Right hindlimb (tissue), 1 donor: ENCODE results near the gene TMTC1.

Experiments used
- DNase-seq: peaks from one replicate; pipeline ENCODE4 v3.0.0-alpha.2; 2018

Gene TMTC1

GRCh38 chr12:29610473-29611170, 173.1 kb downstream of the TMTC1 start:
- DNase-seq = peak; percentile 42

GRCh38 chr12:29609431-29610215, 174.1 kb downstream of the TMTC1 start:
- DNase-seq = no peak

DNA sequence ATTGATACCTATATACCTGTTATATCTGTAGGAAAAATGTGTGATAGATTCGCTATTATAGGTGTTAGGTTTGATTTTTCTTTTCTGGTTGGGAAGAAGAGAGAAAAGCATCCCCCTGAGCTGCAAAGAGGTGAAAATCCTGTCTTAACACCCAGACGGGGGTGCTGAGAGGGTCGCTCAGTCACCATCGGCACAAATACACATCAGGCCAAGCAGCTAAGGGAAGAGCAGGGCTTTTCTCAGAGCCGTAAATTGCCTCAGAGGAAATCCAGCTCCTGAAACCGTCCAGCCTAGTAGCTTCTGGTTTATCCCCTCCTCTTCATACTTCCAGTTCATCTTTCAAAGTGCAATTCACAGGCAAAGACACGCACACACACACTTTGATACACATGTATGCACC, 175.2 kb downstream of the TMTC1 start:
- DNase-seq = no peak

DNA sequence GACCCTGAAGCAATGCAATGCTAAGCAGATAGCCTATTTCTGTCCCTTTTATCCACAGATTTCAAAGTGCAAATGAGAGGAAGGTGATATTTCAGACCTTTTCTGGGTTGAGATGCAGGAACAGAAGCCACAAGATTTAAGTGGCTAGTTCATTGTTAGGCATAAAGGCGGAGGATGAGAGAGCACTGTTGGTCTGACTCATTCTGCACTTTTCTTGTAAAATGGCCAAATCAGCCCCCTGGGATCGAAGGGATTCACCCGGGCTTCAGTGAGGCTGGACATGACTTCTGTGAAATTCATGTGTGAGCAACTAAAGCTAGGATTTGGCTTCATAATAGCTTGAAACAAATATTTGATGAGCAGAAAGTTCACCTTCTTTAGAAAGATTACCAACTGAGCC, 184.4 kb downstream of the TMTC1 start:
- no peak for DNase-seq

GRCh38 chr12:29595071-29595755, 188.5 kb downstream of the TMTC1 start:
- no peak for DNase-seq

- DNase-seq = no peak
Measured at GRCh38 chr12:29593001-29593400, 190.7 kb downstream of the TMTC1 start.

- DNase-seq = peak; percentile 57
Measured at GRCh38 chr12:29591140-29592020, 192.4 kb downstream of the TMTC1 start.

GRCh38 chr12:29589851-29590250, 193.9 kb downstream of the TMTC1 start:
- no peak for DNase-seq

DNA sequence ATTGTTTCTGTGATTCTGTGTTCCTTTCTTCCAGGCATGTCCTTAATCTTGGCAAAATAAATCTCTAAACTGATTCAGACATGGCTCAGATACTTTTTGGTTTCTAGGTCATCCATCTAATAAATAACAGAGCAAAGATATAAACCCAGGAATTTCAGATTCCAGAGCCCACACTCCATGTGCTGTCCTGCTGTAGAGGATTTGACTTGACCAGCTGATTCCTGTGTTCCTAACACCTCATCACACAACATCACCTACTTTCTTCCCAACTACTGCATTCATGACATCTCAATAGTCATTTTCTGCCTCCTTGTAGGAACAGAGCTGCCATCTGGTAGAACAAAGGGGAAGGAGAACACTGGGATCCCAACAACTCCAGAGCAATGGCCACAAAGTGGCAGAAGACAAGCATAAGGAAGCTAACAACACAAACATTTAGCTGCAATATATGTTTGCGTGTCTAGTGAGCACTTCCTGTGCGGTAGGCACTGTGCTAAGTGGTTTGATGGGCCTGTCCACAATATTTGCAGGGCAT, 194.4 kb downstream of the TMTC1 start:
- DNase-seq = no peak

DNA sequence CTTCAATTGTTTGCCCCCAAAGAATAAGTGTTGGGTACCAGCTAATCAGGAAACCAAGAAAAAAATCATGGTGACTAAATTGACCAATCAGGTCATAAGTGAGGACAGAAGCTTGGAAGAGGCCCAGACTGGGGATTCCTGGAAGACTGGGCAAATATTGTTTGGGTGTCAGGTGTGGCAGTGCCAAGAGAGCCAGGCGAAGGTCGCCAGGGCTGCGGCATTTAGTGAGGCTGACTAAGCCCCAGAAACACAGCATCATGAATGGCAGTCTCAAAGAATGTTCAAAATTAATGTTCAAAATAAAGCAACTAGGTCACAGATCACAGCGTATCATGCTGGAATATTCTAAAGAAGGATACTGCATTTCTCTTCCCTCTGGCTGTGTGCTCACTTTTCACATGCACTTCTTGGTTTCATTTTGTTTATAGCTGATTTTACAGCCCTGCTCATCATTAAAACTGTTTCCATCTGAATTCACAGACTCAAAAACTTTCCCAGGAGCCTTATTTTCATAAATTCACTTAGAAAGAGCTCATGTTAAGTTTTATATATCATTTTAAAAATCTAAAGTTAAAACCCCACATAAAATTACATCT, 201.0 kb downstream of the TMTC1 start:
- DNase-seq = no peak

DNA sequence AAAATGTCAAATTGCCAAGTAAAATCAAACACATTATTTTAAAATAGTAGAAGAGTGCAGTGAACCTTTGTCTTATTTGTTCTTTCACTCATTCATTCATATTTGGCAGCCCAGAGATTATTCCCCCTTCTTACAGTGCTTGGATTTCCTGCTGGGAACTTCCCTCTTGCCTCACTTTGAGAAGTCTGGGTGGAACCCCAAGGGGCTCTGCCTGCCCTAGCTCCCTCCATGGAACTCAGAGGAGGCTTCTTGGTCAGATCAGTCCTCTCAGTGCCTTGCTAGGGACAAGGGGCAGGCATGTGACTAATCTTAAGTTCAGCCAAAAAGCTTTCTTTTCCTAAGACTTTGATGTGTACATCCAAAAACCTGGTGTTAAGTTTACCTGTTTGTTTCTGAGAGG, 201.6 kb downstream of the TMTC1 start:
- no peak for DNase-seq

DNA sequence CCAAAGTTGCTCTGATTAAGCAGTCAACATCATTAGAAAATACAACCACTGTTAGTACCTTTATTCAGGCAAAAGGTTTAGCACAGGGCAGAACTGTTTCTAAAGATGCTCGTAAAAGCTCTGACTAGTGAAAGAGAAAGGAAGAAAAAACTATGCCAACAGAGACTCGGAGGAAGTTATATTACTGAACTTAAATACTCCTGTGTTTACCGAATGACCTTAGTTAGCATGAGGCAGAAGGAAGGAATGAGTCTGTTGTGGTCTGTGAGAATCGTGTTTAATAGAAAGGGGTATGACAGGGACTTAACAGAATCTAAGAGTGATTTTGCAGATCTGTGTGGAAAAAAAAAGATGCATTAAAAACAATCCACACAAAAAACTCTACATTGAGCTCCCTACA, 202.1 kb downstream of the TMTC1 start:
- DNase-seq = no peak

GRCh38 chr12:29580971-29581370, 202.8 kb downstream of the TMTC1 start:
- no peak for DNase-seq

GRCh38 chr12:29578731-29579130, 205.0 kb downstream of the TMTC1 start:
- no peak for DNase-seq

- no peak for DNase-seq
Measured at GRCh38 chr12:29578070-29578469, 205.7 kb downstream of the TMTC1 start.

DNA sequence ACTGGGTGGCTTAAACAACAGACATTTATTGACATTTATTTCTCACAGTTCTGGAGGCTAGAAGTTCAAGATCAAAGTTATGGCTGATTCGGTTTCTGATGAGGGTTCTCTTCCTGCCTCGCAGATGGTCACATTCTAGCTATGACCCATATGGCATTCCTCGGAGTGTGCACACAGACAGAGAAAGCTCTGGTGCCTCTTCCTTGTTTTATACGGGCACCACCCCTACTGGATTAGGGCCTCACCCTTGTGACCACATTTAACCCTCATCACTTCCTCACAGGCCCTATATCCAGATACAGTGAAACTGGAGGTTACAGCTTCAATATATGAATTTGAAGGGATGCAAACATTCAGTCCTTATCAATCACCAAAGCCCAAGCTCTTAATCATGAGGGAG, 209.2 kb downstream of the TMTC1 start:
- DNase-seq = no peak

DNA sequence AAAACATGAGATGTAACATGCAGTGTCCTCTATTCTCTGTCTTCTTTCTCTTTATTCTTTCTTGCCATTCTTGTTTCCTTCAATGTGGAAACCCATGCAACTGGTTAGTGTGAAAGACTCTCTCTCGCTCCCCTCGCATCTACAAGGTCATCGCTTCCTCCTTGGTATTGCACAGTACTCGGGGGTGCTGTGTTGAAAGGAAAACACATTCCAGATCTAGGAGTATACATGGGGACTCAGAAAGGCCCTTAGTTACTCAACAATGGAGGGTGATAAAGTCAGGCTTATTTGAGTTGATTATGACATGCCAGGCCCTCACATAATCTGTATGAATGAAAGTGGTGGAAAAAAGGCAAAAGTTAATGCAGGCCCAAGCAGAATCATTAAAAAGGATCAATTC, 210.8 kb downstream of the TMTC1 start:
- no peak for DNase-seq

DNA sequence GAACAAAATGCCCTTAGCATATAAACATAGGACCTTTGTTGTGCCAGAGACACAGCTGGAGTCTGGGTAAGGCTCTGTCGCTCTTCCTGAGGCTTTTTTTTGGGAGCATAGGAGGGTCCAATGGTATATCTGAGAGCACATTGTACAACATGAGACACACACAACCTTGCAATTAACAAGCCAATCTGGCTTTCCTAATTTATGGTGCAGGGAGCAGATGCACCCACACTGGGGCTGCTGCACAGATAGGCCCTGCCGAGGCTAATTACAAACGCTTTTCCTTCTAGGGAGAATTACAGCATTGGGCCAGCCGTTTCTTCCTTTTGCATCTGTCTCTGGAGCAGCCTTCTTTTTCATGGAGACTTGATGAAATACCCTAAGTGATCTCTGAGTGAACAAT, 211.3 kb downstream of the TMTC1 start:
- no peak for DNase-seq

DNA sequence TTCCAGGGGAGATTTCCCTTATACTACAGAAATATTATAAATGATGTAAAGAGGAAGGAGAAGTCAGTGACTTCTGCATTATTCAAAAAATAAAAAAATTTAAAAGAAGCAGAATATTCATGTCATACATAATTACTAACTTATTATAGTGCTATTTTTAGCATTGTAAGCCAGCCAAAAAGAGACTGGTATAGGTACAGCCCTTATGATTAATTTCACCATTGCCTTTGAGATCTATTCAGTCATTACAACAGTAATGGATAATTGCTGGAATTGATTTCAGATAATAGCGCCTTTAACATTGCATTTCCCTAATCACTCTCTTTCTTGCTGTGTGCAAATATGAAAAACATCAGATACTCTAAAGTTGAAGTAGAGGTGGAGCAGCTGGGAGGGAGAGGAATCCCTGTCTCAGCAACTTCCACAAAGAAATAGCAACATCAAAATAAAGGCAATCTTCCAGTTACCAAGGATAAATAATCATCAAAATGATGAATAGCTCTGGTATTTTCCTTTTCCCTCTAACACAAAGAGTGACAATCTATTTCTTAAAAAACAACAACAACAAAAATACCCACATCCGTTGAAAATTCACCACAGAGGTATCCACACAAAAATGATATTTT, 214.5 kb downstream of the TMTC1 start:
- DNase-seq = no peak

DNA sequence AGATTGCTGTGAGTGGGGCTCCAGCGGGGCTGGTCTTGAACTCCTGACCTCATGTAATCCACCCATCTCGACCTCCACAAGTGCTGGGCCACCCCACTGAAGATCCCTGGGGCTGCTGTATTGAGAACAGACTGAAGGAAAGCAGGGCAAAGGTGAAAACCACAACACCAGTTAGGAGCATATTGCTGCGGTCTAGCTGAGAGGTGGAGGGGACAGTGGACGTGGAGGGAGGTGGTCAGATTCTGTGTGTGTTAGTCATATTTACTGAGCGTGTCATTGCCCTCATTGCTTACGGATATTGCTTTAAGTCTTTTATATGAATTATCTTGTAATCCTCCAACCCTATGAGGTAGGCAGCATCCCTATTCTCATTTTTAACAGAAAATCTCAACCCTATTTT, 217.3 kb downstream of the TMTC1 start:
- no peak for DNase-seq

- no peak for DNase-seq
Measured at GRCh38 chr12:29565727-29566126, 218.0 kb downstream of the TMTC1 start.

DNA sequence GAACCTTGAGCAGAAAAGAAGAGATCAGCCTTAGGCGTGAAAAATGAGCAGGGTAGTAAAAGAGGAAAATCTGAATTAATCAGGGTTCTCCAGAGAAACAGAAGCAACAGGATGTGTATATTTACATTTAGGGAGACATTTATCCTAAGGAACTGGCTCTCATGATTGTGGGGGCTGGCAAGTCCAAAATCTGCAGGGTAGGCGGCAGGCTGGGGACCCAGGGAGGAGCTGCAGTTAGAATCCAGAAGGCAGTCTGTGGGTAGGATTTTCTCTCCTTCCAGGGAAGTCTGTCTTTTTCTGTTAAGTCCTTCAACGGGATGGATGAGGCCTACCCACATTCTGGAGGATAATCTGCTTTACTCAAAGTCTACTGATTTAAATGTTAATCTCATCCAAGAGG, 218.8 kb downstream of the TMTC1 start:
- no peak for DNase-seq
